Urinary bladder (tissue), 4 donors: ENCODE data around the gene FLYWCH2. TPM values are rescaled to one million over a fixed set of nuclear protein-coding genes. Genes with fewer than 3 reads are reported as not detected.
"Not testable (repeated sequence)": the region's sequence is repeated elsewhere in the genome, so short reads cannot be mapped to it uniquely, and the experiment has no call there.

Experiments used
- DNase-seq: peaks from one replicate; pipeline ENCODE4 v3.0.0-alpha.2; 2015; ENCODE audit errors: extremely low spot score
- H3K27ac ChIP-seq: one replicate; pipeline ENCODE4 v1.5.1; 2013; ENCODE audit warnings: low read depth, mild to moderate bottlenecking, moderate library complexity
- H3K36me3 ChIP-seq: one replicate; pipeline ENCODE4 v1.6.1; 2013; ENCODE audit warnings: mild to moderate bottlenecking, moderate library complexity; ENCODE audit not compliant: insufficient read depth
- H3K4me1 ChIP-seq: one replicate; pipeline ENCODE4 v1.6.1; 2013; ENCODE audit warnings: mild to moderate bottlenecking, moderate library complexity; ENCODE audit not compliant: insufficient read depth
- H3K4me3 ChIP-seq: one replicate; pipeline ENCODE4 v1.5.1; 2013; ENCODE audit warnings: low read depth, low read length
- WGBS: extraction: QIAGEN DNeasy Blood & Tissue Kit; methylation state at CpG from one replicate; pipeline ENCODE4 v1.1.7; 2013; 5-methylcytosine and 5-hydroxymethylcytosine counted together
- polyA plus RNA-seq: library from polyadenylated mRNA; stranded (reverse); fragments of 200-250 nt; gene quantifications from one replicate; pipeline ENCODE4 v1.2.3, GENCODE V29; 2013
- total RNA-seq: library from RNA; depleted of rRNA; stranded (reverse); fragments of >200 nt; gene quantifications from one replicate; pipeline ENCODE4 v1.2.3, GENCODE V29; 2014
- donor health status: healthy with polysubstance abuse.
- donor health status: healthy.

The FLYWCH2 gene
- total and polyA plus RNA-seq, 2 donors = 15.6 to 49.9 TPM

GRCh38 chr16:2937170-2937569, 54.2 kb downstream of the FLYWCH2 start:
- DNase-seq = no peak
- Histone ChIP-seq H3K27ac (no peak overlapping the region), H3K4me1 (no peaks in the 10 kb centered on the region), H3K4me3 (no peak overlapping the region), H3K36me3 (peaks cover 14% of the 10 kb centered on the region)
- 95% methylated on average over 24 of the region's 24 CpGs for WGBS

GRCh38 chr16:2938206-2938605, 55.2 kb downstream of the FLYWCH2 start:
- Histone ChIP-seq H3K4me3 (no peak overlapping the region), H3K27ac (no peak overlapping the region), H3K36me3 (peaks cover 15% of the 10 kb centered on the region), H3K4me1 (no peaks in the 10 kb centered on the region)
- WGBS = 96% methylated on average over 12 of the region's 12 CpGs
- DNase-seq = no peak

- 77% methylated on average over 2 of the region's 2 CpGs for WGBS
- Histone ChIP-seq H3K4me1 (no peaks in the 10 kb centered on the region), H3K36me3 (peaks cover 13% of the 10 kb centered on the region)
Measured at GRCh38 chr16:2939968-2940367, 57.0 kb downstream of the FLYWCH2 start.

GRCh38 chr16:2942045-2942444, 59.0 kb downstream of the FLYWCH2 start:
- Histone ChIP-seq H3K4me3 (no peak overlapping the region), H3K36me3 (peaks cover 9% of the 10 kb centered on the region), H3K4me1 (no peaks in the 10 kb centered on the region), H3K27ac (no peak overlapping the region)
- 87% methylated on average over 4 of the region's 4 CpGs for WGBS
- DNase-seq = no peak

More at GRCh38 chr16:2939968-2940367, 57.0 kb downstream of the FLYWCH2 start:
- no peak overlapping the region for H3K4me3 ChIP-seq
- DNase-seq = no peak
- H3K27ac ChIP-seq = no peak overlapping the region

GRCh38 chr16:2943716-2944115, 60.7 kb downstream of the FLYWCH2 start:
- H3K27ac ChIP-seq, H3K4me1 ChIP-seq, DNase-seq, H3K36me3 ChIP-seq, H3K4me3 ChIP-seq: not testable (repeated sequence)
- WGBS = 91% methylated on average over 12 of the region's 12 CpGs

- H3K36me3 ChIP-seq = peaks cover 2% of the 10 kb centered on the region
Measured at GRCh38 chr16:2946649-2947048, 63.6 kb downstream of the FLYWCH2 start.

More at GRCh38 chr16:2946649-2947048, 63.6 kb downstream of the FLYWCH2 start:
- Histone ChIP-seq H3K27ac (no peak overlapping the region), H3K4me3 (no peak overlapping the region), H3K4me1 (no peaks in the 10 kb centered on the region)
- 96% methylated on average over 4 of the region's 4 CpGs for WGBS
- no peak for DNase-seq

Other genes with a start within 250 kb of the FLYWCH2 start
- gene KCTD5, start 200.7 kb upstream of the FLYWCH2 start, total RNA-seq = 13.7 TPM
- gene KCTD5, start 200.7 kb upstream of the FLYWCH2 start, polyA plus RNA-seq = 18.4 TPM
- gene PRSS27, start 163.0 kb upstream of the FLYWCH2 start, total RNA-seq = 0.85 TPM
- gene PRSS27, start 163.0 kb upstream of the FLYWCH2 start, polyA plus RNA-seq = 2.5 TPM
- 115 TPM for gene SRRM2, start 130.6 kb upstream of the FLYWCH2 start, total RNA-seq
- gene SRRM2, start 130.6 kb upstream of the FLYWCH2 start, polyA plus RNA-seq = 481 TPM
- gene ELOB, start 105.9 kb upstream of the FLYWCH2 start, total RNA-seq = 62.9 TPM
- gene ELOB, start 105.9 kb upstream of the FLYWCH2 start, polyA plus RNA-seq = 399 TPM
- not detected for gene PRSS33, start 95.7 kb upstream of the FLYWCH2 start, total RNA-seq
- not detected for gene PRSS33, start 95.7 kb upstream of the FLYWCH2 start, polyA plus RNA-seq
- not detected for gene PRSS41, start 84.7 kb upstream of the FLYWCH2 start, total RNA-seq
- not detected for gene PRSS41, start 84.7 kb upstream of the FLYWCH2 start, polyA plus RNA-seq
- not detected for gene PRSS21, start 66.0 kb upstream of the FLYWCH2 start, total RNA-seq
- gene PRSS21, start 66.0 kb upstream of the FLYWCH2 start, polyA plus RNA-seq = 0.11 TPM
- gene ZG16B, start 52.9 kb upstream of the FLYWCH2 start, total RNA-seq = 2.4 TPM
- gene ZG16B, start 52.9 kb upstream of the FLYWCH2 start, polyA plus RNA-seq = 5.1 TPM
- 3.0 TPM for gene PRSS22, start 25.0 kb upstream of the FLYWCH2 start, total RNA-seq
- gene PRSS22, start 25.0 kb upstream of the FLYWCH2 start, polyA plus RNA-seq = 5.6 TPM
- gene FLYWCH1, start 28.7 kb downstream of the FLYWCH2 start, total RNA-seq = 11.4 TPM
- gene FLYWCH1, start 28.7 kb downstream of the FLYWCH2 start, polyA plus RNA-seq = 38.0 TPM
- 0.11 TPM for gene KREMEN2, start 81.1 kb downstream of the FLYWCH2 start, total RNA-seq
- not detected for gene KREMEN2, start 81.1 kb downstream of the FLYWCH2 start, polyA plus RNA-seq
- 4.5 TPM for gene PAQR4, start 86.1 kb downstream of the FLYWCH2 start, total RNA-seq
- gene PAQR4, start 86.1 kb downstream of the FLYWCH2 start, polyA plus RNA-seq = 5.1 TPM
- 2.5 TPM for gene PKMYT1, start 97.2 kb downstream of the FLYWCH2 start, total RNA-seq
- 1.1 TPM for gene PKMYT1, start 97.2 kb downstream of the FLYWCH2 start, polyA plus RNA-seq
- gene CLDN9, start 129.7 kb downstream of the FLYWCH2 start, total RNA-seq = not detected
- 0.04 TPM for gene CLDN9, start 129.7 kb downstream of the FLYWCH2 start, polyA plus RNA-seq
- not detected for gene CLDN6, start 135.0 kb downstream of the FLYWCH2 start, total RNA-seq
- not detected for gene CLDN6, start 135.0 kb downstream of the FLYWCH2 start, polyA plus RNA-seq
- 20.1 TPM for gene TNFRSF12A, start 137.2 kb downstream of the FLYWCH2 start, total RNA-seq
- 16.2 TPM for gene TNFRSF12A, start 137.2 kb downstream of the FLYWCH2 start, polyA plus RNA-seq
- gene HCFC1R1, start 140.7 kb downstream of the FLYWCH2 start, total RNA-seq = 29.1 TPM
- gene HCFC1R1, start 140.7 kb downstream of the FLYWCH2 start, polyA plus RNA-seq = 91.8 TPM
- gene THOC6, start 140.8 kb downstream of the FLYWCH2 start, total RNA-seq = 9.8 TPM
- 22.8 TPM for gene THOC6, start 140.8 kb downstream of the FLYWCH2 start, polyA plus RNA-seq
- 7.2 TPM for gene BICDL2, start 153.7 kb downstream of the FLYWCH2 start, total RNA-seq
- gene BICDL2, start 153.7 kb downstream of the FLYWCH2 start, polyA plus RNA-seq = 8.3 TPM
- 0.32 TPM for gene MMP25, start 163.3 kb downstream of the FLYWCH2 start, total RNA-seq
- gene MMP25, start 163.3 kb downstream of the FLYWCH2 start, polyA plus RNA-seq = 0.82 TPM
- 18.1 TPM for gene IL32, start 182.4 kb downstream of the FLYWCH2 start, total RNA-seq
- 28.0 TPM for gene IL32, start 182.4 kb downstream of the FLYWCH2 start, polyA plus RNA-seq
- gene ZSCAN10, start 216.1 kb downstream of the FLYWCH2 start, total RNA-seq = not detected
- not detected for gene ZSCAN10, start 216.1 kb downstream of the FLYWCH2 start, polyA plus RNA-seq
- gene ZNF205, start 229.4 kb downstream of the FLYWCH2 start, total RNA-seq = 8.9 TPM
- 16.4 TPM for gene ZNF205, start 229.4 kb downstream of the FLYWCH2 start, polyA plus RNA-seq